DMS79 treated with DMSO at 0.1 percent for 48 hours (cell line): ENCODE data around the gene ARAP1.

Source experiments
- DNase-seq: peaks from one replicate; lab custom pipeline; 2025; lab: John Stamatoyannopoulos, UW

The ARAP1 gene

DNA sequence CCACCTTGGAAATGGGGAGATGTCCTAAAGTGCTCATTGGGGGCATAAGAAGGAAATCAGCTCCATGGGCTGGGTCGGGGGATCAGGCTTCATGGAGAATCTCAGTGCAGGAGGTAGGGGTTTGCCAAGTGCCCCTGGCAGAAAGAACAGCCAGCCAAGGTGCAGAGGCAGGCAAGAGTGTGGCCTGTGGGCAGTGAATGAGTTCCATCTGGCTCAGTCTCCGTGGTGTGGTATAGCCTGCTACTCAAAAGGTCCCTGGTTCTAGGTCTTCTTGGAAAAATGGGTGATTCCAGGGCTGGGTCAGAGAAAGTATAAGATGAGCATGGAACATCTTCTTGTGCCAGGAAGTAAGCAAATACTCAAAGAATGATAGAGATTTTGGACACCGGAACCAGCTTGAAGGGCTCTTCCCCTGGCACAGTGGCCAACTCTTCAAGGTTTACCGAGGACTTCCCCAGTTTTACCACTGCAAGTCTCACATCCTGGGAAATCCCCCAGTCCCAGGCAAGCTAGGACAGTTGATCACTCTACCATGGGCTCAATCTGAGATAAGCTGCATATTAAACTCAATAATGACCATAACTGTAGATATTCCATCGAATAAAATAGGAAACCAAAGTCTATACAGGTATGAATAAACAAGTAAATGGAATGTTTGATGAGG lies 10.6 kb upstream of the ARAP1 start:
- DNase-seq, result no peak

DNA sequence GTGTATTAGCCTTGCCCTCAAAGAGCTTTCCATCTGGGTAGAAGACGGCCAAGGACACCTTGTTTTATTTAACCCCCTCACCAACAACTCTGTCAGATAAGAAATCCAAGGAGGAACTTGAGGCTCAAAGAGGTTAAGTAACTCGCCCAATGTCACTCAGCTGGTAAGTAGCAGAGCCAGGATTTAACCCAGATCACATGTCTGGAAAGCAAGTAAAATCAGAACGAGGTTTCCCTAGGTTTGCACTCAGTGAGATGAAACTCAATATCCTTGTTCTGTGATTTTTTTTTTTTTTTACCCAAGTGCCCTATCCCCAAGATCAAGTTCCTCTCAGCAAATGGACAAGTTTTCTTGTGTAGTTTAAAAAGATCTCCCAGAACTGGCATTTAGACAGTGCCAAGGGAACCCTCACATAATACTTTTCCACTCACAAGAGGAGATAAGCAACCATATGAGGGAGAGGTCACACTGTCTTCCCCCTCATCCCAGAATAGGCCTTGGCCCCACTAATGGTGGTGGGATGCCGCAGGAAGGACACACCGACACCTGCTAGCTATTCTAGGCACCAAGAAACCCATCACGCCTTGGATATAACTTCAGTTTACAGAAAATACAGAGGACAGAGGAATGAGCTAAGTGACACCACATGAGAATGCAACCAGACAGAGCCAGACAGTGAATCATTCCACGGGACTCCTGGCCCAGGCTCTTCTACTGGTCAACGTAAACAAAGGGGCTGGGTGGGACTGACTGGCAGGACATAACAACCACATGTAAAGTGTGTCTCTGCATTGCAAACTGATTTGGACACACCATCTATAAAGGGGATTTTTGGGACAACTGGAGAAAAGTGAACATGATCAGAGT lies 8.6 kb upstream of the ARAP1 start:
- DNase-seq, result peak; percentile 34

DNA sequence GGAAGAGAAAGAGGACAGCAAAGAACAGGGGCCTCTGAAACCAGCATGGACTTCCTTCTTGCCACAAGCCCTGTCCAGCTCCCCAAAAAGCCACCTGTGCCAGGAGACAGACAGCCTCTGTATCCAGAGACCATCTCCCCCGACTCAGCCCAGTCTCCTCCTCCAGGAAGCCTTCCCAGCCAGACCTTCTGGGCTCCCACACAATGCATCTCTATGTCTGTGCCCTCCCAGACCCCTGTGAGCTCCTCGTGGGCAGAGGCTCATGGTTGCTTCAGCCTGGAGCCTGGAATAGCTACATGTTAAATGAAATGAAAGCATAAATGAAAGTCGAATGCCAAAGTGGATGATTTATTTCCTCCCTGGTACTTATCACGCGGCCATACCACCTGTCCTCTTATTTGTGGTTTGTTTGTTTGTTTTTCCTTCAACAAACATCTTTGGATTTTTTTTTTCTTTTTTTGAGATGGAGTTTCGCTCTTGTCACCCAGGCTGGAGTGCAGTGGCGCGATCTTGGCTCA lies 7.3 kb upstream of the ARAP1 start:
- DNase-seq, result peak; percentile 94

DNA sequence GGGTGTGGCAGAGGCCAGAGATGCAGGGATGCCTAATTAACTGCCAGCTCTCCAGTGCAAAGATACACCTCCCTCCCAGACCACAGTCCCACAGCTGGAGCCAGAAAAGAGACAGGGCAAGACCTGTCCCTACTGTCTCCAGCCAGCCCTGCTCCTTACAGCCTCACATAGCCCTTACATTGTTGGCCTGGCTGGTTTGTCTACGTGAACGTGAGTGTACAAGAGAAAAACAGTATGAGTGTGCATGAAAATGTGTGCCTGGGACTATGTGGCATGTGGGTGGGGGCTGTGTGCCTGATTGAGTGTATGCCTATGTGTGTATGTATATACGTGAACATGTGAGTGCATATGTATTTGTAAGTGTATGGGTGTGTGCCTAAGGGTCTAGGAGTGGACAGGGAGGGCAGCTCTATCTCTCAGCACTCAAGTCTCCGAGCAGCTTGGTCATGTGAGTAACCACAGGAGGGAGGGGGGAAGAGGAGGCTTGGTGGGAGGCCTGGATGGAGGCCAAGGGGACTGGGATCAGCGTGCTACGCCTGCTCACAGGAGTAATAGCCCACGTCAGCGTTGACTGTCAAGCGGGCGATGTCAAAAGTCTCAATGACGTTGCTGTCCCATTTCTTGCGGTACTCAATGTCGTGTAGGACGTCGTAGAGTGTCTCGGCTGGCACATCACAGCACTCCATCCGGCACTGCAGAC lies 6.6 kb upstream of the ARAP1 start:
- DNase-seq, result peak; percentile 98

DNA sequence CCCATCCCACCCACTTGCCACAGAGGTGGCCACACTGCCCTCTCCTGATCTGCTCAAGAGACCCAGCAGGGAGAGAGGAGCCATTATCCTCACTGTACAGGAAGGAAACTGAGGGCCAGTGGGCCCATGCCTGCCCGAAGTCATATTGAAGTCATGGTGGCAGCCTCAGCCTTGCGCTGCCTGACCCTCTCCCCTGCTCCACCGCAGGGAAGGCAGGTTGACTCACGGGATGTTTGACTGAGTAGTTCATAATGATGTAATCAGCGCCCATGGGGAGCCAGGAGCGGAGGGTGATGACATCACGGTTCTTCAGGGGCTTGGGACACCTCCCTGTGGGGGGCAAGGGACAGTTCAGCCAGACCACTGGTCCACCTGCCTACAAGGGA lies 6.1 kb upstream of the ARAP1 start:
- no peak for DNase-seq

DNA sequence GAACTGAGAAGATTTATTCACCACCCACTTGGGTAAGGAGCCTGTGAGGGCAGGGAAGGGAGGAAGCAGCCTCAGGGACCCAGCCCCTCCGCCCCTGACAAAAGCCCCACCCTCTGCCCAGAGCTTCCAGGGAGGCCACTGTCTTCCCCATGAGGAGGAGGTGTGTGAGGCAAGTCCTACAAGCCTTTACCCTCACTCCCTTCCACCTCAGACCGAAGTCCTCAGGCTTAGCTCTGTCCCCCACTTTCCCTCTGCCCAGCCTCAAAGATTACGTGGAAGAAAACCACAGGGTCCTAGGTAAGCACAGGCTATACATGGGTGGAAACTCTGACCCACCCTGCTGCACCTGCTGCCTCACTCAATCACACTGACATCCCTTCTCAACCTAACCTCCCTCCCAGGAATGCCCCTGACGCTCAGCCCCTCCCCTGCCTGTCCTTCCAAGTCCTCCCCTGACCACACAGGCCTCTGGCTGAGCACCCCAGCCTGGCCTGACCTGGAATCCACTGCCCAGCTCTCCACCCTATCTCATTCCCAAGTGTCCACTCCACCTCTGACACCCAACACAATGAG lies 3.6 kb upstream of the ARAP1 start:
- DNase-seq, result no peak

DNA sequence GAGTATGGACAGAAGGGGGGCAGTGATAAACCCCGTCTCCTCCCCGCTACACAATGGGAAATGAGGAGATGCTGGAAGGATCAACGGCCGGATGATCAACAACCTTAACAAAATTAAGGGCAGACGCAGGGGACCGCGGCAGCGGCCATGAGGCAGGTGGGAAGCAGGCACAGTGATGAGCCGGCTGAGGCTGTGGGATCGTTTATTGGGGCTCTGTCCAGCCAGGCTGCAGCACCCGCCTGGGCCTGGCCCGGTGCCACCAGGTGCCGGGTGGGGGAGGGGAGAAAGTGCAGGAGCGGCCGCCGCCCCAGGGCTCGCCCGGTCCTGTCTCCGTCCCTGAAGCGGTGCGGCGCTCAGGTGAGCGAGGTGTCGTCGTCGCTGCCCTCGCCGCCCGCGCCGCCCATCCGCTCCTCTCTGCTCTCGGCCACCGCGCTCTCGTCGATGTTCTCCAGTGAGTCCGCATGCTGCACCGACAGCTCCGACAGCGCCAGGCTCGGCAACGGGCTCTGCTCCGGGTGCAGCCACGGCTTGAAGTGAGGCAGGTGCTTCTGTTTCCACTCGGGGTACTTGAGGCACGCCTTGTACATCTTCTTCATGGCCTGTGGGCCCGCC lies 2.4 kb upstream of the ARAP1 start:
- no peak for DNase-seq

DNA sequence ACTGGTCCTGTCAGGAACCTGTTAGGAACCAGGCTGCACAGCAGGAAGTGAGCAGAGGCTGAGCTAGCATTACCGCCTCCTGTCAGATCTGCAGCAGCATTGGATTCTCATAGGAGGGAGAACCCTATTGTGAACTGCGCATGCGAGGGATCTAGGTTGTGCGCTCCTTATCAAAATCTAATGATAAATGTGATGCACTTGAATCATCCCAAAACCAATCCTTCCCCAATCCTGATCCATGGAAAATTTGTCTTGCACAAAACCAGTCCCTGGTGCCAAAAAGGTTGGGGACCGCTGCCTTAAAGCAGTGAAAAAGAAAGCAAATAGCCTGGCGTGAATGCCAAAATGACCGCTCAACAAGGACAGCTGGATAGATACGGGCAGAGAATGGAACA lies 1.9 kb upstream of the ARAP1 start:
- no peak for DNase-seq

DNA sequence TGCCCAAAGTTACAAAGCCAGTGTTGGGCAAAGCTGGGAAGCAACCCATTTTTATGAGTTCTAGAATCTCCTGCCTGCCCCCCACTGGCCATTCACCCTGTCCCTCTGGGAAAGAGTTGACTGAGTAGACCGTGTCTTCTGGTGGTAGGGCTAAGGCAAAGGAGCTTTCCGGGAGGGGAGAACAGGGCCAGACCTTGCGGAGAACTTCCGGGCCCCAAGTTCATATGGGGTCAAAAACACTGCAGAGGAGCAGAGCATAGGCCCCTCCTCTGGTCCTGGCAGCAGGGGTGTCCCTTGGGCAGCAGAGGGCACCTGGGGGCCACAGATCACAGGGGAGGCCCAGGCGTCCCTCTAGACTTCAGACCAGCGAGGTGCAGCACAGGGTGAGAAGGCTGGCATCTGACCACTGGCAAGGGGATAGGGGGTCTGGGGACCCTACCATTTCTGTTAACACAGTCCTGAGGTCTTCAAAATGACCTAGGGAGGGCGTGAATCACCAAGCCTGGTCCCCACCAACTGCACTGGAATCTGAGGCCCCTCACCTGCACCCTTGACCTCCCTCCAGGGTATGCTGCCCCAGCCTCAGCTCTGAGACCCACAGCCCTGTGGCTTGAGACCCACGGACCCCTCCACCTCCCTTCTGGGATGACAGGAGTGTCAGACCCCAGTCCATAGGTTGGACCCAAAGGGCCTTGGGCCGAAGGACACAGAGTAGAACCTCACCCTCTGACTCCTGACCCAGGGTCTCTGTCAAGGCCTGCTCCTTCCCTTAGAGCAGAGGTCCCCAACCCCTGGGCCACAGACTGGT lies 1.3 kb upstream of the ARAP1 start:
- DNase-seq, result no peak

DNA sequence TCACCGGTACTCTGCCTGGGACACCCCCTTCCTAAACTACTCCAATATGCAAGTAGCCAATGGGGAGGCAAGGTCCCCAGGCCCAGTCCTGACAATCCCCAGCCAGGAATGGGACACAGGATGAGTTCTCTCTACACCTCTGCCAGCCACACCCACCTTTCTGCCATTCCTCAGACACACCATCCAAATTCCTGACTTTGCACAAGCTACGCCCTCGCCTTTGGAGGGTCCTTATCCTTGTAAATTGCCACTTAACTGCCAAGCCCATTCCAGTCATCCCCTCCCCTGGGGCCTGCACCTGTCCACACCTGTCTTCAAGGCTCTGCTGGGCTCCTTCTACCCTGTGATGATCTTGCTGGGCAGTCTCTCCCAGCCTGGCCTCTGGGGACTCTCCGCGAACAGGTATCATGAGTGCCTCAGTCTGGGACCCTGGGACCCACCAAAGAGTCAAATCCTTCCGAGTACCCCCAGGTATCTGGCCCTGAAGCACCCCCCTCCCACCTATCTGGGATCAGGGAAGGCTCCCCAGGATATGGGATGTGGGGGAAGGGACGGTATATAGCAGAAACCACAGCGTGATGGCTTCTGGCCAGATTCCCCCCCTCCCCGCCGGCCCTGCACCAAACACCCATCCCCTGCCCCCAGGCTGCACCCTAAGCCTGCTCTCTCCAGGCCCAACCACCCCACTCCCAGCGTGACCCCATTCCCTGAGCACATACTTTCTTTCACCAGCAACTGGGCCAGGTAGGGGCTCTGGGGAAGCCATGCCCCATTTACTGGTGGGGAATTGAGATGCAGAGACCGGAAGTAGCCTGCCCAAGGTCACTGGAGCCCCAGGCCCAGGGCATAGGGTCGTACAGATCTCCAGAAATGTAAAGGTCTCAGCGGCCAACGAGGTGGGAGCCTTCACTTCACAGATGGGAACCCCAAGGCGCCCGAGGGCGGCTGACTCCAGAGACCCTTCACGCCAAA lies 806 bp downstream of the ARAP1 start:
- peak; percentile 99 for DNase-seq

DNA sequence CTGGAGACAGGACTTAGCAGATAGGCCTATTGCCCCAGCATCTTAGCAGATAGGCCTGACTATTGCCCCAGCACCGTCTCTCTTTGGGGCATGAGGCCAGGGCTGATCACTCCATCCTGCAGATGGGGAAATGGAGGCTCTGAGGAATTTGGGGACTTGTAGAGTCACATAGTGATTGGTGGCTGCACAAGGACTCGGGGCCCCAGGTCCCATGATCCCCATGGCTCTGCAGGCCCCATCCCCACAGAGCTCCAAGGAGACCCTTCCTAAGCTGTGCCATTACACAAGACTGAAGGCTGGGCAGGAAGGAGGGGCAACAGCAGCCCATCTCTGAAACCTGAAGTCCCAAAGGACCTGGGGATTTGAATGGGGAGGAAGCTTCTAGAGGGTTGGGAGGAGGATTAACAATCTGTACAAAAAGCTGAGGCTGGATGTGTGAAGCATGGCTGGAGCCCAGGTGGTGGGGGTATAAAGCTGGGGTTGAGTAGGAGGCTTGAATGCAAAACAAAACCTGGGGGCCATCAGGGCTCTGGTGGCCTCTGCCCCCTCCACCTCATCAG lies 1.6 kb downstream of the ARAP1 start:
- peak; percentile 68 for DNase-seq

DNA sequence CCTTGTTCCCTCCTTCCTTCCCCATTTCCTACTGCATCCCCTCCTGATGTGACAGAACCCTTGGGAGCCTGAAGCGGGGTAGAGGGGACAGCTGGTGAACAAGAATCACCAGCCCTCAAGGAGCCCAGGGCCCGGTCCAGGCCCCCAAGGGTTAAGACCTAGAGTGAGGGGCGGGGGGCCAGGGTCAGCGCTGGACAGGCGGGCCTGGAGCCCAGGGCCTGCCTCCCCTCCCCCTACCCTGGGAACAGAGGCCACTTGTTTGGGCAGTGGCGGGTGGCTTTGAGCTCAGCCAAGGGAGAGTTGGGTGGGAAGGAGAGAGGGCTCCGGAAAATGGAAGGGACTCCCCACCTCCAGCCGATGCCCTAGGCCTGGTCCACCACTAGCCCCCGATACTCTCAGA lies 2.1 kb downstream of the ARAP1 start:
- DNase-seq, result no peak

DNA sequence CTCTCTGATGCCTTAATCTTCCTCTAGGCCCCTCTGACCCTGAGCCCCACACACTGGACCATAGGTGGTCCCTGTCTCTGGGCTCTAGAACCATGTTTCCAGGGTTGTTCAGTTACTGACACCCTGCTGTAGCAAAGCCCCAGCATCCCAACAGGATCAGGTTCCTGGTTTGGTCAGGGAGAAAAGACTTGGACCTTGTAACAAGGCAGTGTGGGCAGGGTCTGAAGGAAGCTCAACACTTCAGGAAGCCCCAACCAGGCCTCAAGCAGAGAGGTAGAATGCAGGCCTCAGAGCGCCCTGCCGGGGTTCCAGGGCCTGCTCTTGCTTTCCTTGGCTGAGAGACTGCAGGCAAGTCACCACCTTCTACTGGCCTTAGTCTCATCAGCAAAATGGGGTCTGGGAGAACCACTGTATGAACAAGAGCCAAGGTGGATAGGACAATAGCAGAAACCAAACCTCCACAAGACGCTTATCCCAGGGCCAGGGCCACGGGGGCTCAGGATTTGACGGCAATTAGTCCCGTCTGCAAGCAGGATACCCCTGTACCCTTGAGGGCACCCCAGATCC lies 4.8 kb downstream of the ARAP1 start:
- DNase-seq, result no peak

DNA sequence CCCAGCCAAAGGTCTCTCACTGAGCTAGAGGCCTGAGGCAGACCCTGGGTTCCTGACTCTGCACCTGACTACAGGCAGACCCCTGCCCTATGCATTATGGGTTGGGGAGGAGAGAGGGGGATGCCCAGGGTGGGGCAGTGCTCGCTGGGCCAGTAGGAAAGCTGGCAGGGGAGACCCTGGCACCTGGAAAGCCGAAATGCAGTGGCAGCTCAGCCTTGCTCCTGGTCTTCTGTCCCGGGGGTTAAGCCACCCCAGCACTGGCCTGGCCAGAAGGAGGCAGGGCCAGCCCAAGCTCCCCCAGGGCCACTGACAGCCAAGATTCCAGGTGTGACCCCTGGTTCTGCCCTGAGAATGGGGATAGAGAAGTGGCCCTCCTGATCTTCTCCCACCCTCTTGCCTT lies 5.4 kb downstream of the ARAP1 start:
- no peak for DNase-seq

DNA sequence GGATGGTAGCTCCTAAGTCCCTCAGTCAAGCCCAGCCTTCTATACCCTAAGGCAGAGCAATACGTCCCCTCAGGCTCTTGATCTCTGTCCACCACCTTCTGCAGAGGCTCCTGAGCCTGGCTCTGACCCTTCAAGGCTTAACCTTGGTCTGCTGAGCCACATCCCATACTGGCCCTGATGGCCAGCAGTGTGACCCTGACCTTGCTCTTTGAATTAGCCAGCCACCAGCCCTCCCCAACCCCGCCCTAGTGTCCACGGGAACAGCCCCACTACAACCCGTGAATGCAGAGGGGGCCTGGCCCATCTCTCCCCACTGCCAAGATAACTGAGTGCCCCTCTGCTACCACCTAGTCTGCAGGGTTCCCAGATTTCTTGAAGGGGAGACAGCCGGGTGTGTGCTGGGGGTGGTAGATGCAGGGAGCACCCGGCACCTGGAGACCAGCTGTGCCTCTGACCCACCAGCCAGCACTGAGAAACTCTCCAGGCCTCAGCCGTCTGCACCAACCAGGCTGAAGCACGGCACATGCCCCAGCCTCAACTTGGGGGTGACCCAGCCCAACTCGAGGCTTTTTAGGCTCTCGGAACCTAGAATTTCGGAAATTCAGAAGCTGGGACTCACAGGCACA lies 6.2 kb downstream of the ARAP1 start:
- no peak for DNase-seq

DNA sequence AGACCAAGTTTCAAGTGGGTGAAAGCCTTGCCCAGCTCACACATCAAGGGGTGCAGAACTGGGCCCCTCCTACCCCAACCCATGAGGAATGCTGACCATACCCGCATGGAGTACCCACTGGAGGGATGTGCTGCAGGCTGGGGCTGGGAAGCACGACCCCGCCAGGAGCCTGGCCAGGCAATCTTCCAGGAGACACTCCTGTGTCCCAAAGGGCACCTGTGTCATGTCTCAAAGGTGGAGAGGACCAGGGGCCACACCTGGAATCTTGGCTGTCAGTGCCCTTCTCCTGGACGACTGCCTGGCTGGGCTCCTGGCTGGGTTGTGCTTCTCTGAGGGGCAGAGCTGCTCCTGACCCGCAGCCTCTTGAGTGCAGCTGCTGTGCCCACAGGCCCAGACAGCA lies 6.7 kb downstream of the ARAP1 start:
- peak; percentile 17 for DNase-seq

DNA sequence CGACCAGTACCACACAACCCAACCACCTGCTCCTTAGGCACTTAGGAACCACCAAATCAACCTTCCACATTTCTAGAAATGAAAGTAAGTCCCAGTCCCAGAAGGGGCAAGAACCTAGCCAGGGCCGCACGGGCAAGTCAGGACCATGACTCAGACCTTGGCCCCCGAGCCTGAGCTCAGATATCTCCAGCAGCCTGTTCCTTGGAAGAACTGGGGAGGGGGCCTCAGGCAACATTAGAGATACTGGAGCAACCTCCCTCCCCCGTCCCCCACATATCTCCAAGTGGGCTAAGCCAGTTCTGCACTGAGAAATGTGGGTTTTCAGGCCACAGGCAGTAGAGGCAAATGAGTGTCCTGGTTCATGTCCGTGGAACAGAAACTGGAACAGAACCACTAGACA lies 7.7 kb downstream of the ARAP1 start:
- DNase-seq, result no peak

DNA sequence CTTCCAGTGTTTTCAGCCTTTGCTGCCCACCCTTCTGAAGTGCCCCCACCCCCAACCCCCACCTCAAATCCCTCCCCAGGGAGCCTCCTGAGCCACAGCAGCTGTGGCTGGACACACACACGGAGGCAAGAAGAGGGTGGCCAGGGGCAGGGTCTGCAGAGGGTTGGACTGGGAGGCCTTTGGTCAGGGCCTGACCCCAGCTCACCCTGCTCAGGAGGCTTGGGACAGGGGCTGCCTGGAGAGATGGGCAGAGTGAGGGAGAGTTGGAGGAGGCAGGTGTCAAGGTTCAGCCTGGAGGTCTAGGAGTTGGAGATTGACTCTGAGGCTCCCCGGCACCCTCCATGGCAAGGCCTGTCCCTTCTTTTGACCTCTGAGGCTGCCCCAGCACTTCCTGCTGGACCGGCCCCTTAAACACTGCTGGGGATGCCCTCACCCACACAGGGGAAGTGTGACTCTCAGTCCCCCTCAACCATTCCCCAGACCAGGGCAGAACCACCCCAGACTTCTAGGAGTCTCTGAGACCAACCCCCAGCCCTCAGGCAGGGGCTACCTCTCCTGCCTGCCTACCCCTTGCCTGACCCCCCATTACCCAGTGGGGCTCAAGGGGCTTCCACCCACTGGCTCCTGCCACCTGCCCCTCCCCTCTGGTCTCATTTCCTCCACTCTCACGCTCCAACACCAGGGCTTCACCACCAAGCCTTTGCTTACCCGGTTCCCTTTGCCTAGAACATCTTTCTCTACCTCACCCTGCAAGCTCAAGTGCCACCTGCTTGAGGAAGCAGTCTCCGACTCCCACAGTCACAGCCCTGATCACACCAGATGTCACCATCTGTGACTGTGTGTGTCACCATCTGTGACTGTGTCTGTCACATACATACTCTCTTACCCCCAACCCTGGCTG lies 8.6 kb downstream of the ARAP1 start:
- no peak for DNase-seq
